ENCODE measurements around the gene ATOSA.

ATOSA gene

DNA sequence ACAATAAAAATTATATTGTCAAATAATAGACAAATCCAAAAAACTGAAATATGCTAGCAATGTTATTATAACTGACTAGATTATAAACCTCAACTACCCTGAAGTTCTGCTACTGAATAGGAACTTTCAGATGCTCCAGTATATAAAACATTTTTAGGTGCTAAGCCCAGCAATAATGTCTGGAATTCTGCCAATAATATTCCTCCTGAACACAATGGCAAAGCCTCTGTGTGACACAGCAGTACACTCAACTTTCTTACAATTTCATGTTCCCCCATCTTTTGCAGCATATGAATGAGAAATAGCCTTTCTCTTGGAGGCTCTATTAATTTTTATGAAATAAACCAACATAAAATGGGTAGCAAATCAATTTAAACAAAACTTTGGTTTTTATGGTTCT lies 29.5 kb downstream of the ATOSA start:
- no peak for DNase-seq (ENCODE audit: low read depth)
- TF ChIP-seq, protein P1, sequence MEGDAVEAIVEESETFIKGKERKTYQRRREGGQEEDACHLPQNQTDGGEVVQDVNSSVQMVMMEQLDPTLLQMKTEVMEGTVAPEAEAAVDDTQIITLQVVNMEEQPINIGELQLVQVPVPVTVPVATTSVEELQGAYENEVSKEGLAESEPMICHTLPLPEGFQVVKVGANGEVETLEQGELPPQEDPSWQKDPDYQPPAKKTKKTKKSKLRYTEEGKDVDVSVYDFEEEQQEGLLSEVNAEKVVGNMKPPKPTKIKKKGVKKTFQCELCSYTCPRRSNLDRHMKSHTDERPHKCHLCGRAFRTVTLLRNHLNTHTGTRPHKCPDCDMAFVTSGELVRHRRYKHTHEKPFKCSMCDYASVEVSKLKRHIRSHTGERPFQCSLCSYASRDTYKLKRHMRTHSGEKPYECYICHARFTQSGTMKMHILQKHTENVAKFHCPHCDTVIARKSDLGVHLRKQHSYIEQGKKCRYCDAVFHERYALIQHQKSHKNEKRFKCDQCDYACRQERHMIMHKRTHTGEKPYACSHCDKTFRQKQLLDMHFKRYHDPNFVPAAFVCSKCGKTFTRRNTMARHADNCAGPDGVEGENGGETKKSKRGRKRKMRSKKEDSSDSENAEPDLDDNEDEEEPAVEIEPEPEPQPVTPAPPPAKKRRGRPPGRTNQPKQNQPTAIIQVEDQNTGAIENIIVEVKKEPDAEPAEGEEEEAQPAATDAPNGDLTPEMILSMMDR (conservative IDR thresholded peaks at IDR 0.05; ENCODE audit: low read depth, low read length) = no peak
- no peak overlapping the region for H3K4me3 ChIP-seq (ENCODE audit: low read depth, low read length)

DNA sequence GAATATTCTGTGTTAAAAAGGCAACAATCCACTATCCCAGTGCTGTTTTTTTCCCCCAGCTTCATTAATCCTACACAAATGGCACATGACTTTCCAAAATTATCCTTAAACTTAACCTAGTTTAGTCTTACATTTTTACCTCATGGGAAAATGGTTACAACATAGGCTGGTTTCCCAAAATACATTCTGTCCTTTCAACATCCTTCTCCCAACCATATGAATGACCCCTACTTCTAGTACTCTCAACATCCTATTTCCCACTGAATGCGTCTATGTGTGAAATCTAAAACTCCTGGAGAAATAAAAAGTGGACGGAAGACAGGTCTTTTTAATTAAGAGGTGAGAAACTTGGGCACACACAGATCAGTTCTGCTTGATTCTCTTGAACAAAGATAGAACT lies 33.3 kb downstream of the ATOSA start:
- TF ChIP-seq, protein P1 (conservative IDR thresholded peaks at IDR 0.05; ENCODE audit: low read depth, low read length) = no peak
- H3K4me3 ChIP-seq (ENCODE audit: low read depth, low read length) = no peak overlapping the region
- no peak for DNase-seq (ENCODE audit: low read depth)

DNA sequence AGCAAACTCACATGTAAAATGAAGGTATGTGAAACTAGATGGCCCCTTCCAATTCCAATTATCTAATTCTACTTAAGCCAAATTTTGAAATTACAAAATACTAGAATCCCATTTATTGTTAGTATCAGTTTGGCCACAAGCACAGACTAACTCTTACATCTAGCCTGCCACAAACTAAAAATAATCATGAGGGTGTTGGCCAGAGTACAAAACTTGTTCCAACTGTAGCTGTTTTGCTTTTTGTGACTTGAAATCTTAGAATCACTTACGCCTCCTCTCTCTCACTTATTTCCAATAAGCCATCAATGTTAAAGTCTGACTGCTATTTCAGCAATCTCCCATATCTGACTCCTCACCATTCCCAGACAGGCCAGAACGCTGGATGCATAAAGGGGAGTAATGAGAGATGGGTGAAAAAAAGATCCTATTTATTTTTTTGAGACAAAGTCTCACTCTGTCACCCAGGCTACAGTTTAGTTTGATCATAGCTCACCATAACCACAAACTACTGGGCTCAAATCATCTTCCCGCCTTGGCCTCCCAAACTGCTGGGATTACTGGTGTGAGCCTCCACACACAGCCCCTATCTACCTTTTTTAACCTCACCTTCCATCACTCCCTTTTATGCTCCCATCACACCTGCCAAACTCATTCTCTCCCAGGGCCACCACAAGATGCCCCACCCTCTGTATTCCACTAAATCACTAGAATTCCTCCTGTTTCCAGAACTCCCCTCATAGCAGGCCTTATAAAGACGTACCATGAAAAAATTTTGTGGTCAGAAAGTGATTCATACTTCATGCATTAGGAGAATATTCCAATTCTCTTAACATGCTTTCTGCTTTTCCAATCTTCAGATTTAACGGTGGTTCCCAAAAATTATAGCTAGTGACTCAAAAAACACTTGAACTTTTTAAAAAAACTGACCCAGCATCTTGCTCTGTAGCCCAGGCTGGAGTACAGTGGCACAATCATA lies 36.5 kb downstream of the ATOSA start:
- TF ChIP-seq, protein P1 (conservative IDR thresholded peaks at IDR 0.05; ENCODE audit: low read depth, low read length) = no peak
- DNase-seq (ENCODE audit: low read depth) = peak; percentile 60
- no peak overlapping the region for H3K4me3 ChIP-seq (ENCODE audit: low read depth, low read length)

GRCh38 chr15:52636459-52636858 lies 42.7 kb downstream of the ATOSA start:
- no peak overlapping the region for H3K4me3 ChIP-seq (ENCODE audit: low read depth, low read length)
- TF ChIP-seq, protein P1 (conservative IDR thresholded peaks at IDR 0.05; ENCODE audit: low read depth, low read length) = no peak
- no peak for DNase-seq (ENCODE audit: low read depth)

DNA sequence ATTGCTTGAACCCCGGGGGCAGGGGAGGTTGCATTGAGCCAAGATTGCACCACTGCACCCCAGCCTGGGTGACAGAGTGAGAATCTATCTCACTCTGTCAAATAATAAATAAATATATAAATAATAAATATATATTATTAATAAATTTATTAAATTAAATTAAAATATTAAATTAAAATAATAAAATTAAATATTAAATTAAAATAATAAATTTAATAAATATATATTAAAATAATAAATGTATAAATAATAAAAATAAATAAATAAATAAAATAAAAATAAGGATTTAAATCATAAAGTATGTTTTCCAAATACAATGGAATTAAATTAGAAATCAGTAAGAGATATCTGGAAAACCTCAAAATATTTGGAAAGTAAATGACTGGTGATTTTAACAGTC lies 43.3 kb downstream of the ATOSA start:
- DNase-seq (ENCODE audit: low read depth) = no peak
- H3K4me3 ChIP-seq (ENCODE audit: low read depth, low read length) = no peak overlapping the region
- TF ChIP-seq, protein P1 (conservative IDR thresholded peaks at IDR 0.05; ENCODE audit: low read depth, low read length) = no peak
